H1 (cell line): Measurements from ENCODE around the gene DDX31. TPM values are rescaled to one million over a fixed set of nuclear protein-coding genes. Genes with fewer than 3 reads are reported as not detected.

Experiments used
- CTCF ChIA-PET: fragments of 300-600 bp; sonication (Branson Sonifier 250); formaldehyde crosslinking; loops from one replicate; lab custom pipeline; 2021; ENCODE audit not compliant: partially characterized antibody; lab: Charles Lee
- POLR2A ChIA-PET: fragments of 300-600 bp; sonication (Branson Sonifier 250); formaldehyde crosslinking; loops from one replicate; lab custom pipeline; 2021; ENCODE audit warnings: inconsistent platforms; ENCODE audit not compliant: partially characterized antibody; lab: Charles Lee
- DNase-seq, 2 experiments: peaks; one replicate each; pipeline versions ENCODE4 v3.0.0 to v3.0.0-alpha.2; 2010 to 2022; ENCODE audit warnings: low spot score in 2 of 2, low read depth in 1 of 2, mixed read lengths in 1 of 2
- FAIRE-seq: peaks from 2 replicates; lab custom pipeline; 2011; peaks lifted over from hg19 to GRCh38; lab: Jason Lieb, UNC
- H2AFZ ChIP-seq: 2 replicates; pipeline ENCODE4 v1.8.1; 2012; ENCODE audit warnings: low read length, inconsistent platforms
- H2AK5ac ChIP-seq: 2 replicates; pipeline ENCODE4 v1.6.1; 2013; ENCODE audit warnings: low read depth, low read length
- H2BK120ac ChIP-seq: replicated peaks from 2 replicates; pipeline ENCODE3; 2013; ENCODE audit warnings: low read depth, low read length, inconsistent platforms
- H2BK12ac ChIP-seq: 2 replicates; pipeline ENCODE4 v1.6.1; 2013; ENCODE audit warnings: low read depth, low read length
- H2BK15ac ChIP-seq: 2 replicates; pipeline ENCODE4 v1.6.1; 2013; ENCODE audit warnings: low read length
- H2BK20ac ChIP-seq: 2 replicates; pipeline ENCODE4 v1.6.1; 2013; ENCODE audit warnings: low read length
- H2BK5ac ChIP-seq: 2 replicates; pipeline ENCODE4 v1.6.1; 2013; ENCODE audit warnings: low read depth, low read length
- H3K14ac ChIP-seq: 2 replicates; pipeline ENCODE4 v1.6.1; 2013; ENCODE audit warnings: inconsistent platforms; ENCODE audit not compliant: insufficient read length
- H3K18ac ChIP-seq: 2 replicates; pipeline ENCODE4 v1.6.1; 2013; ENCODE audit warnings: low read length; ENCODE audit errors: extremely low read depth
- H3K23ac ChIP-seq: 2 replicates; pipeline ENCODE4 v1.6.1; 2013; ENCODE audit warnings: inconsistent platforms; ENCODE audit not compliant: insufficient read length
- H3K23me2 ChIP-seq: 2 replicates; pipeline ENCODE4 v1.6.1; 2013; ENCODE audit warnings: low read depth, low read length
- H3K27ac ChIP-seq: 2 replicates; pipeline ENCODE4 v1.6.1; 2011; ENCODE audit warnings: low read depth, low read length, inconsistent platforms
- H3K27me3 ChIP-seq, 4 experiments: replicated peaks in 1 of 4; 1 replicate in 1 of 4; 2 replicates in 3 of 4; pipeline versions ENCODE4 v1.6.1 to v1.8.1; 2011 to 2013; ENCODE audit warnings: low read length in 3 of 4, mild to moderate bottlenecking in 3 of 4, inconsistent platforms in 2 of 4, mixed read lengths in 2 of 4, moderate library complexity in 1 of 4; ENCODE audit not compliant: control insufficient read depth in 3 of 4, insufficient read depth in 3 of 4; ENCODE audit errors: extremely low read depth in 1 of 4
- H3K36me3 ChIP-seq, 4 experiments: 2 replicates each; pipeline versions ENCODE4 v1.6.1 to v1.8.1; 2011 to 2013; ENCODE audit warnings: mild to moderate bottlenecking in 4 of 4, low read length in 3 of 4, moderate library complexity in 2 of 4, control low read depth in 1 of 4, inconsistent platforms in 1 of 4; ENCODE audit not compliant: insufficient read depth in 4 of 4, control insufficient read depth in 2 of 4
- H3K4ac ChIP-seq: replicated peaks from 2 replicates; pipeline ENCODE3; 2013; ENCODE audit warnings: low read length, low read depth, mixed read lengths, inconsistent platforms; ENCODE audit not compliant: insufficient read length
- H3K4me1 ChIP-seq, 4 experiments: replicated peaks in 1 of 4; 1 replicate in 1 of 4; 2 replicates in 3 of 4; pipeline versions ENCODE4 v1.6.1 to v1.8.1; 2011 to 2013; ENCODE audit warnings: low read length in 3 of 4, inconsistent platforms in 2 of 4, mixed read lengths in 1 of 4; ENCODE audit not compliant: insufficient read depth in 4 of 4, control insufficient read depth in 3 of 4
- H3K4me2 ChIP-seq, 2 experiments: 2 replicates each; pipeline versions ENCODE4 v1.6.1 to v1.8.1; 2011 to 2013; ENCODE audit warnings: low read depth in 2 of 2, low read length in 2 of 2, control low read depth in 1 of 2, inconsistent platforms in 1 of 2, mild to moderate bottlenecking in 1 of 2; ENCODE audit not compliant: insufficient read depth in 1 of 2
- H3K4me3 ChIP-seq, 4 experiments: fragments of 200-600, 300-600 bp in 1 of 4; sonication (generic), shearing (Covaris generic), sonication (Bioruptor Twin) in 1 of 4; 2 replicates each; pipeline versions ENCODE4 v1.5.1 to v1.8.1; 2011 to 2016; ENCODE audit warnings: low read length in 4 of 4, low read depth in 3 of 4, control low read depth in 2 of 4, inconsistent platforms in 2 of 4, mild to moderate bottlenecking in 2 of 4, mixed read lengths in 1 of 4, moderate library complexity in 1 of 4; ENCODE audit not compliant: insufficient read depth in 2 of 4; ENCODE audit errors: extremely low read depth in 1 of 4
- H3K56ac ChIP-seq: replicated peaks from 2 replicates; pipeline ENCODE3; 2013; ENCODE audit warnings: low read depth, mild to moderate bottlenecking, mixed read lengths, low read length, inconsistent platforms; ENCODE audit not compliant: insufficient read length
- H3K79me1 ChIP-seq: 2 replicates; pipeline ENCODE4 v1.6.1; 2013; ENCODE audit warnings: low read depth, low read length, control low read depth
- H3K79me2 ChIP-seq, 2 experiments: 2 replicates each; pipeline versions ENCODE4 v1.6.1 to v1.8.1; 2012 to 2013; ENCODE audit warnings: low read length in 2 of 2, mild to moderate bottlenecking in 2 of 2, inconsistent platforms in 1 of 2; ENCODE audit not compliant: insufficient read depth in 2 of 2, control insufficient read depth in 1 of 2
- H3K9ac ChIP-seq, 4 experiments: replicated peaks in 1 of 4; 1 replicate in 1 of 4; 2 replicates in 3 of 4; pipeline versions ENCODE4 v1.6.1 to v1.8.1; 2011 to 2013; ENCODE audit warnings: low read depth in 3 of 4, low read length in 3 of 4, control low read depth in 2 of 4, mild to moderate bottlenecking in 2 of 4, moderate library complexity in 2 of 4, inconsistent platforms in 1 of 4; ENCODE audit errors: extremely low read depth in 1 of 4
- H3K9me3 ChIP-seq, 2 experiments: 2 replicates each; pipeline versions ENCODE4 v1.6.1 to v1.8.1; 2012 to 2013; ENCODE audit warnings: mild to moderate bottlenecking in 2 of 2, moderate library complexity in 2 of 2, control low read depth in 1 of 2, inconsistent platforms in 1 of 2, low read depth in 1 of 2, low read length in 1 of 2, mixed read lengths in 1 of 2; ENCODE audit not compliant: insufficient read depth in 2 of 2
- H4K20me1 ChIP-seq, 2 experiments: replicated peaks in 1 of 2; 2 replicates each; pipeline versions ENCODE3 to v1.8.1; 2011 to 2013; ENCODE audit warnings: inconsistent platforms in 2 of 2, low read length in 2 of 2, mild to moderate bottlenecking in 1 of 2; ENCODE audit not compliant: insufficient read depth in 2 of 2, control insufficient read depth in 1 of 2
- H4K5ac ChIP-seq: 2 replicates; pipeline ENCODE4 v1.6.1; 2013; ENCODE audit warnings: low read length, low read depth, mixed read lengths, inconsistent platforms; ENCODE audit not compliant: insufficient read length
- H4K8ac ChIP-seq: 2 replicates; pipeline ENCODE4 v1.8.0; 2013; ENCODE audit warnings: mild to moderate bottlenecking, moderate library complexity, low read length, inconsistent platforms; ENCODE audit not compliant: insufficient read depth; ENCODE audit errors: extremely low read depth
- H4K91ac ChIP-seq: replicated peaks from 2 replicates; pipeline ENCODE3; 2013; ENCODE audit warnings: low read length, mixed read lengths, inconsistent platforms; ENCODE audit not compliant: insufficient read length
- BACH1 ChIP-seq: IDR thresholded peaks from 2 replicates; pipeline ENCODE4 v1.6.1; 2012; ENCODE audit warnings: low read length, improper control_type of control experiment
- BCL11A ChIP-seq, 2 experiments: IDR thresholded peaks; one replicate each; pipeline ENCODE4 v1.6.1; 2011; ENCODE audit warnings: low read depth in 2 of 2, low read length in 2 of 2, mild to moderate bottlenecking in 2 of 2
- CEBPB ChIP-seq: IDR thresholded peaks from 2 replicates; pipeline ENCODE4 v1.6.1; 2012; ENCODE audit warnings: low read depth, low read length
- EP300 ChIP-seq, 2 experiments: IDR thresholded peaks; 1 replicate in 1 of 2; 2 replicates in 1 of 2; pipeline ENCODE4 v1.6.1; 2011 to 2012; ENCODE audit warnings: low read depth in 2 of 2, low read length in 2 of 2, mild to moderate bottlenecking in 2 of 2, borderline replicate concordance in 1 of 2, inconsistent platforms in 1 of 2, moderate library complexity in 1 of 2
- HDAC2 ChIP-seq, 2 experiments: fragments of 300-600 bp in 1 of 2; sonication (generic) in 1 of 2; IDR thresholded peaks; 2 replicates each; pipeline ENCODE4 v1.6.1; 2011 to 2012; ENCODE audit warnings: low read depth in 2 of 2, low read length in 2 of 2, mild to moderate bottlenecking in 2 of 2, moderate library complexity in 2 of 2, borderline replicate concordance in 1 of 2, inconsistent platforms in 1 of 2
- NANOG ChIP-seq: IDR thresholded peaks from 2 replicates; pipeline ENCODE4 v1.6.1; 2011; ENCODE audit warnings: low read length, low read depth, mild to moderate bottlenecking, inconsistent platforms; ENCODE audit not compliant: insufficient read depth, poor library complexity, severe bottlenecking
- NRF1 ChIP-seq: IDR thresholded peaks from 2 replicates; pipeline ENCODE4 v1.6.1; 2011; ENCODE audit warnings: mild to moderate bottlenecking, low read depth, low read length, improper control_type of control experiment
- RXRA ChIP-seq: IDR thresholded peaks from 2 replicates; pipeline ENCODE4 v1.6.1; 2011; ENCODE audit warnings: low read depth, mild to moderate bottlenecking, low read length, moderate library complexity; ENCODE audit not compliant: insufficient read depth
- SIN3A ChIP-seq, 2 experiments: IDR thresholded peaks in 1 of 2; conservative IDR thresholded peaks in 1 of 2; 2 replicates each; pipeline ENCODE4 v1.6.1; 2011 to 2012; ENCODE audit warnings: low read length in 2 of 2, improper control_type of control experiment in 1 of 2, low read depth in 1 of 2, mild to moderate bottlenecking in 1 of 2
- SP1 ChIP-seq: IDR thresholded peaks from 2 replicates; pipeline ENCODE4 v1.6.1; 2011; ENCODE audit warnings: low read depth, low read length
- SRF ChIP-seq: IDR thresholded peaks from 2 replicates; pipeline ENCODE4 v1.6.1; 2011; ENCODE audit warnings: mild to moderate bottlenecking, low read depth, low read length, moderate library complexity
- WGBS, 2 experiments: shearing (Covaris generic) in 1 of 2; methylation state at CpG; one replicate each; pipeline versions ENCODE4 v1.1.6 to v1.1.7; 2013 to 2015; ENCODE audit warnings: low lambda C conversion rate in 2 of 2, mixed read lengths in 2 of 2, inconsistent platforms in 1 of 2, low coverage in 1 of 2, missing lambda C conversion rate in 1 of 2; ENCODE audit not compliant: insufficient replicate concordance in 2 of 2, insufficient coverage in 1 of 2, insufficient read length in 1 of 2; ENCODE audit errors: extremely low coverage in 1 of 2, missing lambda C conversion rate in 1 of 2; 5-methylcytosine and 5-hydroxymethylcytosine counted together
- polyA plus RNA-seq, 7 experiments: library from polyadenylated mRNA; depleted of rRNA in 3 of 7; stranded (reverse) in 5 of 7; unstranded in 2 of 7; fragments of >200 nt in 5 of 7; fragments of 200-250 nt in 2 of 7; gene quantifications; 1 replicate in 5 of 7; 2 replicates in 1 of 7; 4 replicates in 1 of 7; pipeline versions ENCODE4 v1.2.1 to v1.2.3, GENCODE V29; 2011 to 2013; ENCODE audit warnings: missing spikeins in 2 of 7, mixed read lengths in 2 of 7
- total RNA-seq: library from RNA; stranded (reverse); fragmentation: NEBNext Ultra II Directional; extraction: Animal tissue kit (Norgen Biotek cat#: 25700); gene quantifications from 2 replicates; pipeline ENCODE4 v1.2.1, GENCODE V29; 2021
- TF ChIP-seq, protein P1 (sequence below): IDR thresholded peaks from 2 replicates; pipeline ENCODE4 v1.6.1; 2012; ENCODE audit warnings: low read length, inconsistent platforms

DDX31 gene
- total and polyA plus RNA-seq, 2 of the 8 experiments (the other 6 are each of a cell fraction or from before 2014, with no cell fraction given) = 9.5 to 23.7 TPM

DNA sequence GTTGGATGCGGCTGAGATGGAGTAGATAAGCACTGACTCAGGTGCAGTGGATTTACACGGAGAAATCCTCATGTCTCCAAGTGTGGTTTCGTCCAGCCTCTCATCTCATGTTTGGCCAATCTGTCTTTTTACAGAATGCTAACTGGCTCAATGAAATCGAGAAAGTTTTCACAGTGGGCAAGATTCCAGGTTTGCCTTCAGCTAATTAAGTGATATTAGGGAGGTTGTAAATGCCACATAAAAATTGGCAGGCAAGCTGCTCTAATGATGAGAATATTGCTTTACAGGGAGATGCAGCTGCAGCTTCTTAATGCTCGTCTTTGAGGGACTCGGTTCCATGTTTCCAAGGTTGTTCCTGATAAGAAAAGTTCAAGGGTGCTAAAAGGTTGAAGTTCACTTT lies 63.7 kb downstream of the DDX31 start:
- H4K8ac ChIP-seq = no peak overlapping the region
- H3K9me3 ChIP-seq = no peaks in the 10 kb centered on the region
- POLR2A ChIA-PET = interaction anchor here (1.2 to 1.8 kb wide), 2 partner anchors 14 to 16 kb away, joined by 3 read pairs; no protein-coding TSS in a partner anchor
- no peak overlapping the region for H3K18ac ChIP-seq
- peaks cover 2% of the 10 kb centered on the region for H3K79me1 ChIP-seq
- no peak overlapping the region for H3K4me2 ChIP-seq
- no peak for FAIRE-seq
- no peak overlapping the region for H3K27ac ChIP-seq
- H2BK15ac ChIP-seq = no peak overlapping the region
- no peak overlapping the region for H2BK12ac ChIP-seq
- no peak overlapping the region for H3K4me3 ChIP-seq
- H3K23ac ChIP-seq = no peak overlapping the region
- no peak overlapping the region for H2AK5ac ChIP-seq
- H2BK120ac ChIP-seq = no peak overlapping the region
- H3K4me1 ChIP-seq = no peaks in the 10 kb centered on the region
- H2AFZ ChIP-seq = no peak overlapping the region
- no peak overlapping the region for H2BK20ac ChIP-seq
- H3K14ac ChIP-seq = no peak overlapping the region
- no peak overlapping the region for H3K9ac ChIP-seq
- H3K79me2 ChIP-seq = no peaks in the 10 kb centered on the region
- H3K27me3 ChIP-seq = no peaks in the 10 kb centered on the region
- no peaks in the 10 kb centered on the region for H3K23me2 ChIP-seq
- CTCF ChIA-PET = interaction anchor here (0.6 to 2.0 kb wide), 3 partner anchors 38 to 368 kb away, joined by 3 to 4 read pairs (median 4); no protein-coding TSS in a partner anchor
- no peak for DNase-seq
- H4K91ac ChIP-seq = no peak overlapping the region
- peaks cover 1 to 3% of the 10 kb centered on the region in 2 experiments for H4K20me1 ChIP-seq
- no peak overlapping the region for H3K4ac ChIP-seq
- 95% methylated on average over 6 of the region's 6 CpGs; no CpG with 5 or more reads in 1 of the 2 experiments for WGBS, 2 experiments
- H2BK5ac ChIP-seq = no peak overlapping the region
- no peak overlapping the region for H4K5ac ChIP-seq
- no peak overlapping the region for H3K56ac ChIP-seq
- H3K36me3 ChIP-seq = peaks cover 0 to 19% (median 6%) of the 10 kb centered on the region in 4 experiments; a peak in 5 of 8 replicates
- no peak for TF ChIP-seq SRF
- no peak for TF ChIP-seq SP1
- TF ChIP-seq, protein P1, sequence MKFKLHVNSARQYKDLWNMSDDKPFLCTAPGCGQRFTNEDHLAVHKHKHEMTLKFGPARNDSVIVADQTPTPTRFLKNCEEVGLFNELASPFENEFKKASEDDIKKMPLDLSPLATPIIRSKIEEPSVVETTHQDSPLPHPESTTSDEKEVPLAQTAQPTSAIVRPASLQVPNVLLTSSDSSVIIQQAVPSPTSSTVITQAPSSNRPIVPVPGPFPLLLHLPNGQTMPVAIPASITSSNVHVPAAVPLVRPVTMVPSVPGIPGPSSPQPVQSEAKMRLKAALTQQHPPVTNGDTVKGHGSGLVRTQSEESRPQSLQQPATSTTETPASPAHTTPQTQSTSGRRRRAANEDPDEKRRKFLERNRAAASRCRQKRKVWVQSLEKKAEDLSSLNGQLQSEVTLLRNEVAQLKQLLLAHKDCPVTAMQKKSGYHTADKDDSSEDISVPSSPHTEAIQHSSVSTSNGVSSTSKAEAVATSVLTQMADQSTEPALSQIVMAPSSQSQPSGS = no peak
- no peak for TF ChIP-seq CEBPB
- no peak for TF ChIP-seq NANOG
- TF ChIP-seq EP300 (IDR thresholded peaks at IDR 0.05; ENCODE audit: borderline replicate concordance in 1 of 2, low read depth in 2 of 2, low read length in 2 of 2) = no peak
- no peak for TF ChIP-seq NRF1
- no peak for TF ChIP-seq BACH1
- TF ChIP-seq SIN3A (conservative IDR thresholded peaks at IDR 0.05 in 1 of 2, IDR thresholded peaks at IDR 0.05 in 1 of 2; ENCODE audit: low read depth in 1 of 2, low read length in 2 of 2) = no peak
- no peak for TF ChIP-seq BCL11A (IDR thresholded peaks at IDR 0.05; ENCODE audit: low read depth in 2 of 2, low read length in 2 of 2)
- TF ChIP-seq RXRA = no peak
- no peak for TF ChIP-seq HDAC2 (IDR thresholded peaks at IDR 0.05; ENCODE audit: borderline replicate concordance in 1 of 2, low read depth in 2 of 2, low read length in 2 of 2)
